WTC11 (cell line): ENCODE data around the gene FAM89B. TPM values are rescaled to one million over a fixed set of nuclear protein-coding genes. Genes with fewer than 3 reads are reported as not detected.

Source experiments
- CREM ChIP-seq: sonication (generic); formaldehyde crosslinking; IDR thresholded peaks from 2 replicates; pipeline ENCODE4 v1.8.1; 2022; ENCODE audit warnings: mild to moderate bottlenecking, missing genetic modification reagents, moderate library complexity
- E2F5 ChIP-seq: sonication (generic); formaldehyde crosslinking; IDR thresholded peaks from 2 replicates; pipeline ENCODE4 v1.8.1; 2022; ENCODE audit warnings: mild to moderate bottlenecking, moderate library complexity, missing genetic modification reagents
- ELF4 ChIP-seq: sonication (generic); formaldehyde crosslinking; IDR thresholded peaks from 2 replicates; pipeline ENCODE4 v1.8.1; 2022; ENCODE audit warnings: low read depth, mild to moderate bottlenecking, moderate library complexity, missing genetic modification reagents
- FOXP1 ChIP-seq: sonication (generic); formaldehyde crosslinking; IDR thresholded peaks from 2 replicates; pipeline ENCODE4 v1.8.0; 2022; ENCODE audit warnings: missing genetic modification reagents, mild to moderate bottlenecking, moderate library complexity, borderline replicate concordance
- GABPB1 ChIP-seq: sonication (generic); formaldehyde crosslinking; IDR thresholded peaks from 2 replicates; pipeline ENCODE4 v1.8.1; 2023; ENCODE audit warnings: mild to moderate bottlenecking, missing genetic modification reagents
- HMGA2 ChIP-seq: fragments of 250-450 bp; sonication (Bioruptor Pico); IDR thresholded peaks from 2 replicates; pipeline ENCODE4 v1.4.0; 2021; ENCODE audit warnings: mild to moderate bottlenecking, moderate library complexity
- JAZF1 ChIP-seq: fragments of 250-450 bp; sonication (Bioruptor Pico); IDR thresholded peaks from 2 replicates; pipeline ENCODE4 v1.9.0; 2021; ENCODE audit warnings: moderate library complexity, mild to moderate bottlenecking, inconsistent platforms
- KAT7 ChIP-seq: sonication (generic); formaldehyde crosslinking; IDR thresholded peaks from 2 replicates; pipeline ENCODE4 v1.8.1; 2023; ENCODE audit warnings: missing genetic modification reagents, mild to moderate bottlenecking, borderline replicate concordance
- PRDM15 ChIP-seq: sonication (generic); formaldehyde crosslinking; IDR thresholded peaks from 2 replicates; pipeline ENCODE4 v1.8.0; 2022; ENCODE audit warnings: missing genetic modification reagents
- SMAD3 ChIP-seq: sonication (generic); formaldehyde crosslinking; IDR thresholded peaks from 2 replicates; pipeline ENCODE4 v1.8.0; 2022; ENCODE audit warnings: missing genetic modification reagents, mild to moderate bottlenecking, borderline replicate concordance
- SP1 ChIP-seq: sonication (generic); formaldehyde crosslinking; conservative IDR thresholded peaks from 2 replicates; pipeline ENCODE4 v1.8.1; 2022; ENCODE audit warnings: missing genetic modification reagents
- TCF7 ChIP-seq: sonication (generic); formaldehyde crosslinking; IDR thresholded peaks from 2 replicates; pipeline ENCODE4 v1.8.0; 2022; ENCODE audit warnings: mild to moderate bottlenecking, low read depth, missing genetic modification reagents, moderate library complexity
- ZNF232 ChIP-seq: sonication (generic); formaldehyde crosslinking; IDR thresholded peaks from 2 replicates; pipeline ENCODE4 v1.8.0; 2022; ENCODE audit warnings: mild to moderate bottlenecking, missing genetic modification reagents
- ZNF396 ChIP-seq: fragments of 250-450 bp; sonication (Bioruptor Pico); IDR thresholded peaks from 2 replicates; pipeline ENCODE4 v1.8.0; 2021; ENCODE audit warnings: mild to moderate bottlenecking, moderate library complexity, borderline replicate concordance
- total RNA-seq: library from RNA; stranded (reverse); gene quantifications from 3 replicates; pipeline ENCODE4 v1.2.3, GENCODE V29; 2021
- TF ChIP-seq, protein P1 (sequence below): sonication (generic); formaldehyde crosslinking; IDR thresholded peaks from 2 replicates; pipeline ENCODE4 v1.8.0; 2022; ENCODE audit warnings: mild to moderate bottlenecking, missing genetic modification reagents
- TF ChIP-seq, protein P2 (sequence below): sonication (generic); formaldehyde crosslinking; IDR thresholded peaks from 2 replicates; pipeline ENCODE4 v1.8.0; 2023; ENCODE audit warnings: missing genetic modification reagents, mild to moderate bottlenecking, borderline replicate concordance
- TF ChIP-seq, protein P3 (sequence below): fragments of 250-450 bp; sonication (Bioruptor Pico); IDR thresholded peaks from 2 replicates; pipeline ENCODE4 v1.9.0; 2021; ENCODE audit warnings: mild to moderate bottlenecking
- TF ChIP-seq, protein P4 (sequence below): sonication (generic); formaldehyde crosslinking; IDR thresholded peaks from 2 replicates; pipeline ENCODE4 v1.8.0; 2022; ENCODE audit warnings: mild to moderate bottlenecking, missing genetic modification reagents
- TF ChIP-seq, protein P5 (sequence below): sonication (generic); formaldehyde crosslinking; conservative IDR thresholded peaks from 2 replicates; pipeline ENCODE4 v1.8.1; 2022; ENCODE audit warnings: mild to moderate bottlenecking, missing genetic modification reagents

The FAM89B gene
- total RNA-seq, 1 experiment from 2014 or later, result 13.3 TPM

- TF ChIP-seq PRDM15 (CRISPR knock-in tag) (peak; percentile 94), JAZF1 (CRISPR knock-in tag) (no peak), SP1 (CRISPR knock-in tag) (peak; percentile 76), SMAD3 (CRISPR knock-in tag) (no peak), ZNF232 (CRISPR knock-in tag) (no peak), HMGA2 (CRISPR knock-in tag) (no peak), E2F5 (CRISPR knock-in tag) (0 out of 2 replicates have a peak, but pooled peaks have one; percentile 47), KAT7 (0 out of 2 replicates have a peak, but pooled peaks have one; percentile 78), FOXP1 (peak; percentile 77), GABPB1 (CRISPR knock-in tag) (peak; percentile 41; the same call in 1 of the 2 replicates), ELF4 (CRISPR knock-in tag) (peak; percentile 71; the same call in 1 of the 2 replicates), ZNF396 (no peak), CREM (CRISPR knock-in tag) (0 out of 2 replicates have a peak, but pooled peaks have one; percentile 60), TCF7 (CRISPR knock-in tag) (no peak)
- TF ChIP-seq, protein P1, sequence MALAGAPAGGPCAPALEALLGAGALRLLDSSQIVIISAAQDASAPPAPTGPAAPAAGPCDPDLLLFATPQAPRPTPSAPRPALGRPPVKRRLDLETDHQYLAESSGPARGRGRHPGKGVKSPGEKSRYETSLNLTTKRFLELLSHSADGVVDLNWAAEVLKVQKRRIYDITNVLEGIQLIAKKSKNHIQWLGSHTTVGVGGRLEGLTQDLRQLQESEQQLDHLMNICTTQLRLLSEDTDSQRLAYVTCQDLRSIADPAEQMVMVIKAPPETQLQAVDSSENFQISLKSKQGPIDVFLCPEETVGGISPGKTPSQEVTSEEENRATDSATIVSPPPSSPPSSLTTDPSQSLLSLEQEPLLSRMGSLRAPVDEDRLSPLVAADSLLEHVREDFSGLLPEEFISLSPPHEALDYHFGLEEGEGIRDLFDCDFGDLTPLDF, result no peak
- TF ChIP-seq, protein P2, sequence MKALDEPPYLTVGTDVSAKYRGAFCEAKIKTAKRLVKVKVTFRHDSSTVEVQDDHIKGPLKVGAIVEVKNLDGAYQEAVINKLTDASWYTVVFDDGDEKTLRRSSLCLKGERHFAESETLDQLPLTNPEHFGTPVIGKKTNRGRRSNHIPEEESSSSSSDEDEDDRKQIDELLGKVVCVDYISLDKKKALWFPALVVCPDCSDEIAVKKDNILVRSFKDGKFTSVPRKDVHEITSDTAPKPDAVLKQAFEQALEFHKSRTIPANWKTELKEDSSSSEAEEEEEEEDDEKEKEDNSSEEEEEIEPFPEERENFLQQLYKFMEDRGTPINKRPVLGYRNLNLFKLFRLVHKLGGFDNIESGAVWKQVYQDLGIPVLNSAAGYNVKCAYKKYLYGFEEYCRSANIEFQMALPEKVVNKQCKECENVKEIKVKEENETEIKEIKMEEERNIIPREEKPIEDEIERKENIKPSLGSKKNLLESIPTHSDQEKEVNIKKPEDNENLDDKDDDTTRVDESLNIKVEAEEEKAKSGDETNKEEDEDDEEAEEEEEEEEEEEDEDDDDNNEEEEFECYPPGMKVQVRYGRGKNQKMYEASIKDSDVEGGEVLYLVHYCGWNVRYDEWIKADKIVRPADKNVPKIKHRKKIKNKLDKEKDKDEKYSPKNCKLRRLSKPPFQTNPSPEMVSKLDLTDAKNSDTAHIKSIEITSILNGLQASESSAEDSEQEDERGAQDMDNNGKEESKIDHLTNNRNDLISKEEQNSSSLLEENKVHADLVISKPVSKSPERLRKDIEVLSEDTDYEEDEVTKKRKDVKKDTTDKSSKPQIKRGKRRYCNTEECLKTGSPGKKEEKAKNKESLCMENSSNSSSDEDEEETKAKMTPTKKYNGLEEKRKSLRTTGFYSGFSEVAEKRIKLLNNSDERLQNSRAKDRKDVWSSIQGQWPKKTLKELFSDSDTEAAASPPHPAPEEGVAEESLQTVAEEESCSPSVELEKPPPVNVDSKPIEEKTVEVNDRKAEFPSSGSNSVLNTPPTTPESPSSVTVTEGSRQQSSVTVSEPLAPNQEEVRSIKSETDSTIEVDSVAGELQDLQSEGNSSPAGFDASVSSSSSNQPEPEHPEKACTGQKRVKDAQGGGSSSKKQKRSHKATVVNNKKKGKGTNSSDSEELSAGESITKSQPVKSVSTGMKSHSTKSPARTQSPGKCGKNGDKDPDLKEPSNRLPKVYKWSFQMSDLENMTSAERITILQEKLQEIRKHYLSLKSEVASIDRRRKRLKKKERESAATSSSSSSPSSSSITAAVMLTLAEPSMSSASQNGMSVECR, result peak; percentile 63; the same call in 1 of the 2 replicates
- TF ChIP-seq, protein P3, sequence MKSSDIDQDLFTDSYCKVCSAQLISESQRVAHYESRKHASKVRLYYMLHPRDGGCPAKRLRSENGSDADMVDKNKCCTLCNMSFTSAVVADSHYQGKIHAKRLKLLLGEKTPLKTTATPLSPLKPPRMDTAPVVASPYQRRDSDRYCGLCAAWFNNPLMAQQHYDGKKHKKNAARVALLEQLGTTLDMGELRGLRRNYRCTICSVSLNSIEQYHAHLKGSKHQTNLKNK, result no peak
- TF ChIP-seq, protein P4, sequence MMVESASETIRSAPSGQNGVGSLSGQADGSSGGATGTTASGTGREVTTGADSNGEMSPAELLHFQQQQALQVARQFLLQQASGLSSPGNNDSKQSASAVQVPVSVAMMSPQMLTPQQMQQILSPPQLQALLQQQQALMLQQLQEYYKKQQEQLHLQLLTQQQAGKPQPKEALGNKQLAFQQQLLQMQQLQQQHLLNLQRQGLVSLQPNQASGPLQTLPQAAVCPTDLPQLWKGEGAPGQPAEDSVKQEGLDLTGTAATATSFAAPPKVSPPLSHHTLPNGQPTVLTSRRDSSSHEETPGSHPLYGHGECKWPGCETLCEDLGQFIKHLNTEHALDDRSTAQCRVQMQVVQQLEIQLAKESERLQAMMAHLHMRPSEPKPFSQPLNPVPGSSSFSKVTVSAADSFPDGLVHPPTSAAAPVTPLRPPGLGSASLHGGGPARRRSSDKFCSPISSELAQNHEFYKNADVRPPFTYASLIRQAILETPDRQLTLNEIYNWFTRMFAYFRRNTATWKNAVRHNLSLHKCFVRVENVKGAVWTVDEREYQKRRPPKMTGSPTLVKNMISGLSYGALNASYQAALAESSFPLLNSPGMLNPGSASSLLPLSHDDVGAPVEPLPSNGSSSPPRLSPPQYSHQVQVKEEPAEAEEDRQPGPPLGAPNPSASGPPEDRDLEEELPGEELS (CRISPR knock-in tag), result 0 out of 2 replicates have a peak, but pooled peaks have one; percentile 53
- TF ChIP-seq, protein P5, sequence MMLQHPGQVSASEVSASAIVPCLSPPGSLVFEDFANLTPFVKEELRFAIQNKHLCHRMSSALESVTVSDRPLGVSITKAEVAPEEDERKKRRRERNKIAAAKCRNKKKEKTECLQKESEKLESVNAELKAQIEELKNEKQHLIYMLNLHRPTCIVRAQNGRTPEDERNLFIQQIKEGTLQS, result no peak
- TF ChIP-seq, all 79 proteins: peak for 15
These were observed 47.4 kb upstream of the FAM89B start, which contains the start of gene SCYL1 (continued) for GRCh38 chr11:65524741-65525545.
